GM04504 (cell line): ENCODE measurements around the gene SPATA3.

Experiments
- DNase-seq: peaks from one replicate; pipeline ENCODE4 v3.0.0-alpha.2; 2012; ENCODE audit warnings: low read depth

Gene SPATA3

GRCh38 chr2:231029563-231029962 lies 33.6 kb downstream of the SPATA3 start:
- no peak for DNase-seq

GRCh38 chr2:231030725-231031124 lies 34.8 kb downstream of the SPATA3 start:
- DNase-seq, result no peak

GRCh38 chr2:231032575-231033140 lies 36.7 kb downstream of the SPATA3 start:
- DNase-seq, result no peak

- no peak for DNase-seq
Observed at GRCh38 chr2:231033147-231034132, 37.5 kb downstream of the SPATA3 start.

- no peak for DNase-seq
Observed at GRCh38 chr2:231034291-231034882, 38.5 kb downstream of the SPATA3 start.

DNA sequence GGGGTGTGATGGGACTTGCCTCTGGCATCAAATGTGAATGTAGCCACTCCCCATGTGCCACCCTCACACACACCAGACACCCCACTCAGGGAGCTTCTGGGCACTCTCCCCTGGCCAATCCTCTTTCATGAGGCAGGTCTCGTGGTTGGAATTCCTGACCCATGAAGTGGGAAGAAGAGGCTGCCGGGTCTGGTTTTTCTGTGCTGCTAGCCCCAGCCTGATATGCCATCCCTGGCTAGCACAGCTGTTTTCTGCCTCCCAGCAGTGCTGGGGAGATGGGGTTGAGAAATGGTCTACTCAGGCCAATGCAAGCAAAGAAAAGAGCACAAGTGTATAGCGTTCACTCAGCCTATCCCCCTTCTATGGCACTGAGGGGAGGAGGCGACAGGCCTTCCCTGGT lies 40.2 kb downstream of the SPATA3 start:
- no peak for DNase-seq

DNA sequence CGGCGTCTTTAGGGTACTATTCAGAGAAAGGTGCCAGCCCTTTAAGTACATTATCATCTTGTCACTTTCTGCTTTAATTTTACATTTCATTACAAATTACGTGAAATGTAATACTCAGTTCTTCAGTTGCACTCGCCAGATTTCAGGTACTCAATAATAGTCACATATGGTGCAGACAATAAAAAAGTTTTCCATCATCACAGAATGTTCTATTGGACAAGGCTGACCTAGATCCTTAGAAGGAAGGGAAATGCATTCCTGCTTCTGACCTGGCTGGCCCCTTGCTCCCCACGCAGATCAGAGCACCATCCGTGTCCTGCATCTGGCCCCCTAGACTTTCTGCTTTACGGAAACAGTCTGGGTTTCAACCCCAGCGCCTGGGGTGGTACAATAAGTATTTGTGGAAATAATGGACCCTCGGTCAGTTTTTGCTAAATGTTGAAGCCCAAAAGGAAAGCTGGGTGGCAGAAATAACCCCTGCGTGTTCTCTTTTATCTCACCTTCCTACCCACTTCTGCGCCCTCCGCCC lies 40.7 kb downstream of the SPATA3 start:
- DNase-seq, result no peak

- DNase-seq, result no peak
Observed at GRCh38 chr2:231037202-231037730, 41.3 kb downstream of the SPATA3 start, which contains the start of gene C2orf72. C2orf72 (plus strand) TSS chr2:231037523; CDS start chr2:231037566, 43 bp downstream.

GRCh38 chr2:231037731-231038482 lies 42.0 kb downstream of the SPATA3 start:
- DNase-seq, result no peak

GRCh38 chr2:231038483-231039293 lies 42.8 kb downstream of the SPATA3 start:
- DNase-seq, result no peak

DNA sequence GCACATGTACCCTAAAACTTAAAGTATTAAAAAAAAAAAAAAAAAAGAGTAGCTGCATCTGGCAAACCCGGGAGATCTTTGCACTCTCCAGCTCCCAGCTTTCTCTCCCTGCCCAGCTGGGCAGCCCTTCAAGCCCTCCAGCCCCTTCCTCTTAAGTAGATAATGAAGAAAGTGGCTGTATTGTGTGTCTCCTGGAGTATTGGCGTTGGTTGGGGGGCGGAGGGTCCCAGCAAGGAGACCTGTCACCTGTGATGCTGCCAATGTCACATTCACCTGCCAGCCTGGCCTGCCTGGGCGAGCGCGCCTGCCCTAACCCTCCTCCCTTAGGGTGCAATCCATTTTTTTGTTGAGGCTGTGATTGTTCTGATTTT lies 43.4 kb downstream of the SPATA3 start:
- DNase-seq, result no peak

DNA sequence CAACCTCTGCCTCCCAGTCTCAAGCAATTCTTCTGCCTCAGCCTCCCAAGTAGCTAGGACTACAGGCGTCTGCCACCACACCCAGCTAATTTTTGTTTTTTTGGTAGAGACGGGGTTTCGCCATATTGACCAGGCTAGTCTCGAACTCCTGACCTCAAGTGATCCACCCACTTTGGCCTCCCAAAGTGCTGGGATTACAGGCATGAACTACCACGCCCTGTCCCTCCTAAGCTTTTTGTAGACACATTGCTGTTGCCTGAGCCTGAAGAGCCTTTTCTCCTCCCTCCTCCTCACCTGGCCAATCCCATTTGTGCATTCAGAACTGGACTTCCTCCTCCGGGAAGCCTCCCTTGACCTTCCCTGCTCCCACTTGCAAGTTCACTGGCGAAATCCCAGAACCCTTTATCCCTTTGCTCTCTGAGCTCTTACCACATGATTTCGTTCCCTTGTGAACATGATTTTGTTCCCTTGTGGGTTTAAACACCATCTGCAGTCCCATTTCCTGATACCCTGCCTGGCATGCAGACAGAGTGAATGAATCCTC lies 44.0 kb downstream of the SPATA3 start:
- no peak for DNase-seq

DNA sequence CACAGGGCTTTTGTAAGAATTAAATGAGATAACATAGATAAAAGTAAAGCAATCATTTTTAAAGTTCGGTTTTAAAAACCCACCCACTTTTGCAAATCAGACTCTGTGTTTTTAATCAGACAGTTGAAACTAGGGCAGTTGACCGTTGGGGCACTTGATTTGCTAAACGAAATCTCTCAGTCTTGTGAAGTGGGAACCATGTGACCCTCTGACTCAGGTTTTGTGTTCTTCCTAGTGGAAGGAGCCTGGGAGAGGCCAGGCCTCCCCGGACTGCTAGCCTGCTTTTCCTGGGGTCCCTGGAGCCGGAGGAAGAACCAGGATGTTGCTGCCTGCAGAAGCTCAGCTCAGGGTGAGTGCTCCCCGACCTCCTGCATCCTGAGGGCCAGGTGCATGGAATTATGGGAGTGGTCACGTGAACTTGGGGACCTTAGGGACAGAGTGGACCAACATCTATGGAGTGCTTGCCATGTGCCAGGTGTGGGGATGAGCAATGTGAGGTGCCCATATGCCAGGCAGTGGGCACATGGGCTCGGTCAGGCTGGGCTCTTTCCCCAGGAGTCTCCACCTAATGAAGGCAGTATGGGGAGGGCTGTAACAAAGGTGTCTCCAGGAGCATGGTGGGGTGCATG lies 45.3 kb downstream of the SPATA3 start:
- no peak for DNase-seq

DNA sequence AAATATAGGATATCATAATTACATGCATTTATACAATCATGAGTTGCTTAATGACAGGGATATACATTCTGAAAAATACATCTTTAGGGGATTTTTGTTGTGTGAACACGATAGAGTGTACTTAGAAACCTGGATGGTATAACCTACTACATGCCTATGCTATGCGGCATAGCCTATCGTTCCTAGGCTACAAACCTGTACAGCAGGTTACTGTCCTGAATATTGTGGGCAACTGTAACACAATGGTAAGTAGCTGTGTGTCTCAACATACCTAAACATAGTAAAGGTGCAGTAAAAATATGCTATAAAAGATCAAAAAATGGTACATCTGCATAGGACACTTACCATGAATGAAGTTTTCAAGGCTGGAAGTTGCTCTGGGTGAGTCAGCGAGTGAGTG lies 47.9 kb downstream of the SPATA3 start:
- DNase-seq, result no peak

DNA sequence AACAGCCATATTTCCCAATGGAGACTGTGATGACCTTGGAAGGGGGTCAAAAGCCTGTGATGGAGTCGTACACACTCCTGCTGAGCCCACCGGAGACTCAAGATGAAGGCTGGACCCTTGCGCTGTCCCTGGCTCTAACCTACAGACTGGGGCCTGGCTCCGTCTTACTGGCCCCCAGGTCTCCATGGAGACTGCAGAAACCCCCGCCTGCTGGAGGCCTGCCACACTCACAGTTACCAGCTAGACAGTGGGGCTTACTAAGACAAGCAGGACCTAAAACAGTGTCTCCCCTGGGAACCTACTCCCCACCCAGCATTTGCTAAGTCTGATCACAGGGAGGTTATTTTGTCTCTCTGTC lies 51.0 kb downstream of the SPATA3 start:
- DNase-seq, result no peak

DNA sequence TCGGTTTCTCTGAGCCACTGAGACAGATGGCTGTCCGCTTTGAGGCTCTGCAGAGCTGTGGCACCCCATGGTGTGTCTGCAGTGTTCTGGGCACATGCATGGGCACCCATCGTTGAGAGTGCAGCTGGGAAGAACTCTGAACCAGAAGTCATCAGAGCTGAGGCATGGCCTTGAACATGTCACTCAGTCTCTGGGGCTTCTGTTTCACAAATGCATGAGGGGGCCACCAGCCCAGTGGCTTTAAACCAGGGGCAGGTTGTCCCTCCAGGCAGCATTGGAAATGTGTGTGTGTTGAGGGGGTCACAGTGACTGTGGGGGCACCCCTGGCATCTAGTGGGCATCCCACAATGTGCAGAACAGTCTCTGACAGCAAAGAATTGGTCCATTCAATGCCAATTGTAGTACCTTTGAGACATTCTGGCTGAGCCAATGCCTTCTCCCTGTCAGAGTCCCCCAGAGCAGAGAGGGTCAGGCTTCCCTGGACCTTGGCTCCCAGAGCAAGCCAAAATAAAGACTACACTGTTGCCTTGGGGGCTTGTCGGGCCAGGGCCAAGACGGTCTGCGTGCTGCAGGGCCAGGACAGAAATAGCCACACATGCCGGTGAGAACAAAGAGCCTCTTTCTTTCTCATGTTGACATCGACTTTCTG lies 51.5 kb downstream of the SPATA3 start:
- no peak for DNase-seq

DNA sequence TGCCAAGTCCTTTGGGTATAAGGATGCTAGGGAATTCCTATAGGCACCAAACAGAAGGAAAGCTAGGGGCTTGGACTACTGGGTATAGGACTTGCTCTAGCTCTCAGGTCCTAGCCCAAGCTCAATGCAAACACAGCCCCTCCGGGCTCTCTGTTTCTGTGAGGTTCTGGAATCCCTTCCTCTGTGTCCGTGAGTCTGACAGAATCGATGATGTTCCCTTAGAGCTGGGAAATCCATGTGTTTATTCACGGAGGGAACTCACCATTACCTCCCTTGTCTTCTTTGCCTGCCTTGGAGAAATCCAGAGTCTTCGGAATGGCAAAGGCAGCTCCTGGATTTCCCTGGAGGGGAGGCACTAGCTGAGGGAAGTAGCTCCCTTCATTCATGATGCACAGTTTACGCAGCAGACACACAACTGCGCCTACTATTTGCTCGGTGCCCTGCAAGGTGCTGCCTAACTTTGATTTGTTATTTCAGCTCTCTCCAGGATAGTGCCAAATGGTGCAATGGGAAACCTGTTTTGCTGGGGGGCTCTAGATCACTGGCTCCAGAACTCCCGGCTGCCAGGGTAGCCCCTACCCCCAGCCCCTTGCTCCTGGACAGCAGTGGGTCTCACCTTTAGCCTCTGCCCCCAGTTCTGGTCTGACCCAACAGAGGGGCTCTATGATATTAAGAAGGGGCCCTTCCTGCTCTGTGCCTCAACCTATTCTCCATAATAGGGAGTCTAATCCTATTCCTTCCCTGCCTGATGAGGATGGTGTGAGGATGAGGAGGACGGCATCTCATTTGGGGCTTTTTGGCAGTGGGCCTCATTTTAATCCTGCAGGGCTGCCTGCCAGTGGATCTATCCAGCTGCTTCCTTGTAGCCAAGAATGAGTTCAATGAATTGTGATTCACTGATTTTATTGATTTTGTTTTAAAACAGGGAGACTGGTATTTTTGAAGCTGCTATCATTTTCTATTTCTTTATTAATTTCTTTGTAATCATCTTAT lies 52.3 kb downstream of the SPATA3 start:
- DNase-seq, result no peak

DNA sequence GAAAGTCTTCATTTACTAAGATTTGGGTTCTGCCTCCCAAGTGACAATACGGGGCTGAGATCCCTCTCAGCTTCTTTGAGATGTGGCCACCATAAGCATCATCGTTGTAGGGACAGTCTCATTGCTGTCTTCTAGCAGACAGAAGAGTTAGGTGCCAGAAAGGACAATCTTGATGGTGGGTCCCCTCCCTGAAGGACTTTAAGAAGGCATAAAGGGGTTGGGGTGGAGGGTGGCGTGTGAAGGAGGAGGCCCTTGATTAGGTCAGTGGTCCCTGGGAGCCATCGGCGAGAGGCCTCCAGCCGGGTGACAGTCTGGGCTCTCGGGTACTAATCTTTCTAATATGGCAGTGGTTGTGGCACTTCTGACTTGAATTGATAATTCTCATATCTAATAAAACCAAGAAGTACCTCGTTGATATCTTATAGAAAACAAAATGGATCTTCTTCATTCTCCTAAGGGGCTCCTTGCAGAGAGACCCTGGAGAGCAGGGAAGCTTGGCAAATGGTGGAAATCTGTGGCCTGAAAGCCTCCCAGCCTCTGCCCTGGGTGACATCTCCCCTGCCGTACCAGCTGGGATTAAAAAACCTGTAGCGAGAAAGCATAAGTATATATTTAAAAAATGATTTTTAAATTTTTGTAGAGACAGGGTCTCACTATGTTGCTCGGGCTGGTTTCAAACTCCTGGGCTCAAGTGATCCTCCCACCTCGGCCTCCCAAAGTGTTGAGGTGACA lies 53.5 kb downstream of the SPATA3 start:
- DNase-seq, result no peak
